ENCODE data around the gene CPSF3.

CPSF3 gene

DNA sequence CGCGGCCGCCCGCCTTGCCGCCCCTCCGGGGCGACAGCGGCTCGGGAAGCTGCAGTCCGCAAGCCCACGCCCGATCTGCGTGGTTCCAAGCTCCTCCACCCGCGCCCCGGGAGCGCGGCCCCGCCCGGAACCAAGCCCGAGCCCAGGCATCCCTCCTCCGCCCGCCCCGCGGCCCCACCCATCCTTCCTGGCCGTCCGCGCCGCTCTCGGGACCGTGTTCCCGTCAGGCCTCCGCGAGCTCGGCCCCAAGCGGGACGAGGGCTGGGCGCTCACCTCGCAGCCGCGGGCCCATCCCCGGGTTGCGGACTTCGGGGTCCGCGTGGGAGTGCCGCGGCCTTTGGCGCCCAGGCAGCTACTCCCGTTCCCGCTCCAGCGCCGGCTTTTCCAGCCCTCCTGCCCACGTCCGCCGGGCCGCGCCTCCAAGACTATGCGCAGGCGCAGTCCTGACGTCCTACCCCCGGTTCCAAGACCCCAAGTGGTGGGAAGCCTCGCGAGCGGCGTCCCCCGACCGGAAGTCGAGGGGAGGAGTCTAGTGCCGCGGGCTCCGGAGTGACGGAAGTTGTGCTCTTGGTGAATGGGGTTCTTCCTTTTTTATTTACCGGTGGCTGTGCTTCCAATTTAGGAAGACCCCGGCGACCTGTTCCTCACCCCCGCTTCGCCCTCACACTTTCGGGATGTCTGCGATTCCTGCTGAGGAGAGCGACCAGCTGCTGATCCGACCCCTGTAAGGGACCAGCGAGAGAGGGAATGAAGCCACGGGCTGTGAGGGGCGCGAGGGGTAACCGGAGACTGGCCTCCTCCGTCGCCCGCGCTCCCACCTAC is at the start of gene CPSF3, which contains the start of gene ITGB1BP1 (continued):
- TF ChIP-seq ZNF121 (tag by site-specific recombination; IDR thresholded peaks at IDR 0.05) (0 out of 2 replicates have a peak, but pooled peaks have one; percentile 41), ZNF558 (tag by site-specific recombination; IDR thresholded peaks at IDR 0.05) (no peak), ZNF830 (tag by site-specific recombination; IDR thresholded peaks at IDR 0.05; ENCODE audit: low read depth) (no peak), ZIC2 (tag by site-specific recombination; IDR thresholded peaks at IDR 0.05) (no peak; the same call in 1 of the 2 replicates), ZNF354C (tag by site-specific recombination; IDR thresholded peaks at IDR 0.05; ENCODE audit: borderline replicate concordance, low read depth) (no peak), ZSCAN23 (tag by site-specific recombination; IDR thresholded peaks at IDR 0.05) (no peak), ZFP37 (tag by site-specific recombination; IDR thresholded peaks at IDR 0.05) (no peak), TCF7L2 (IDR thresholded peaks at IDR 0.05; ENCODE audit: borderline replicate concordance, low read depth, low read length) (no peak), KLF8 (tag by site-specific recombination; IDR thresholded peaks at IDR 0.05) (peak; percentile 98), REPIN1 (tag by site-specific recombination; IDR thresholded peaks at IDR 0.05; ENCODE audit: low read depth) (no peak), SCRT1 (tag by site-specific recombination; IDR thresholded peaks at IDR 0.05; ENCODE audit: borderline replicate concordance) (no peak), ZNF184 (tag by site-specific recombination; IDR thresholded peaks at IDR 0.05) (no peak), ZNF654 (tag by site-specific recombination; IDR thresholded peaks at IDR 0.05; ENCODE audit: low read depth) (no peak), GLI4 (tag by site-specific recombination; IDR thresholded peaks at IDR 0.05) (no peak), ZNF292 (tag by site-specific recombination; IDR thresholded peaks at IDR 0.05; ENCODE audit: borderline replicate concordance, low read depth) (no peak), ZNF629 (tag by site-specific recombination; IDR thresholded peaks at IDR 0.05) (peak; percentile 67; the same call in 1 of the 2 replicates), TRIM28 (IDR thresholded peaks at IDR 0.05; ENCODE audit: borderline replicate concordance, low read length) (no peak), YY2 (tag by site-specific recombination; IDR thresholded peaks at IDR 0.05) (peak; percentile 33; the same call in 1 of the 2 replicates), BCL11B (tag by site-specific recombination; IDR thresholded peaks at IDR 0.05; ENCODE audit: low read depth) (no peak), ZNF433 (tag by site-specific recombination; IDR thresholded peaks at IDR 0.05; ENCODE audit: low read depth) (no peak), ZNF837 (tag by site-specific recombination; IDR thresholded peaks at IDR 0.05) (no peak)
- TF ChIP-seq, protein P1, sequence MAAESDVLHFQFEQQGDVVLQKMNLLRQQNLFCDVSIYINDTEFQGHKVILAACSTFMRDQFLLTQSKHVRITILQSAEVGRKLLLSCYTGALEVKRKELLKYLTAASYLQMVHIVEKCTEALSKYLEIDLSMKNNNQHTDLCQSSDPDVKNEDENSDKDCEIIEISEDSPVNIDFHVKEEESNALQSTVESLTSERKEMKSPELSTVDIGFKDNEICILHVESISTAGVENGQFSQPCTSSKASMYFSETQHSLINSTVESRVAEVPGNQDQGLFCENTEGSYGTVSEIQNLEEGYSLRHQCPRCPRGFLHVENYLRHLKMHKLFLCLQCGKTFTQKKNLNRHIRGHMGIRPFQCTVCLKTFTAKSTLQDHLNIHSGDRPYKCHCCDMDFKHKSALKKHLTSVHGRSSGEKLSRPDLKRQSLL (tag by site-specific recombination; IDR thresholded peaks at IDR 0.05), result peak; percentile 38; the same call in 1 of the 2 replicates
- TF ChIP-seq, protein P2, sequence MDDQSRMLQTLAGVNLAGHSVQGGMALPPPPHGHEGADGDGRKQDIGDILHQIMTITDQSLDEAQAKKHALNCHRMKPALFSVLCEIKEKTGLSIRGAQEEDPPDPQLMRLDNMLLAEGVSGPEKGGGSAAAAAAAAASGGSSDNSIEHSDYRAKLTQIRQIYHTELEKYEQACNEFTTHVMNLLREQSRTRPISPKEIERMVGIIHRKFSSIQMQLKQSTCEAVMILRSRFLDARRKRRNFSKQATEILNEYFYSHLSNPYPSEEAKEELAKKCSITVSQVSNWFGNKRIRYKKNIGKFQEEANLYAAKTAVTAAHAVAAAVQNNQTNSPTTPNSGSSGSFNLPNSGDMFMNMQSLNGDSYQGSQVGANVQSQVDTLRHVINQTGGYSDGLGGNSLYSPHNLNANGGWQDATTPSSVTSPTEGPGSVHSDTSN (CRISPR knock-in tag; IDR thresholded peaks at IDR 0.05), result 0 out of 2 replicates have a peak, but pooled peaks have one; percentile 35
- TF ChIP-seq, protein P3, sequence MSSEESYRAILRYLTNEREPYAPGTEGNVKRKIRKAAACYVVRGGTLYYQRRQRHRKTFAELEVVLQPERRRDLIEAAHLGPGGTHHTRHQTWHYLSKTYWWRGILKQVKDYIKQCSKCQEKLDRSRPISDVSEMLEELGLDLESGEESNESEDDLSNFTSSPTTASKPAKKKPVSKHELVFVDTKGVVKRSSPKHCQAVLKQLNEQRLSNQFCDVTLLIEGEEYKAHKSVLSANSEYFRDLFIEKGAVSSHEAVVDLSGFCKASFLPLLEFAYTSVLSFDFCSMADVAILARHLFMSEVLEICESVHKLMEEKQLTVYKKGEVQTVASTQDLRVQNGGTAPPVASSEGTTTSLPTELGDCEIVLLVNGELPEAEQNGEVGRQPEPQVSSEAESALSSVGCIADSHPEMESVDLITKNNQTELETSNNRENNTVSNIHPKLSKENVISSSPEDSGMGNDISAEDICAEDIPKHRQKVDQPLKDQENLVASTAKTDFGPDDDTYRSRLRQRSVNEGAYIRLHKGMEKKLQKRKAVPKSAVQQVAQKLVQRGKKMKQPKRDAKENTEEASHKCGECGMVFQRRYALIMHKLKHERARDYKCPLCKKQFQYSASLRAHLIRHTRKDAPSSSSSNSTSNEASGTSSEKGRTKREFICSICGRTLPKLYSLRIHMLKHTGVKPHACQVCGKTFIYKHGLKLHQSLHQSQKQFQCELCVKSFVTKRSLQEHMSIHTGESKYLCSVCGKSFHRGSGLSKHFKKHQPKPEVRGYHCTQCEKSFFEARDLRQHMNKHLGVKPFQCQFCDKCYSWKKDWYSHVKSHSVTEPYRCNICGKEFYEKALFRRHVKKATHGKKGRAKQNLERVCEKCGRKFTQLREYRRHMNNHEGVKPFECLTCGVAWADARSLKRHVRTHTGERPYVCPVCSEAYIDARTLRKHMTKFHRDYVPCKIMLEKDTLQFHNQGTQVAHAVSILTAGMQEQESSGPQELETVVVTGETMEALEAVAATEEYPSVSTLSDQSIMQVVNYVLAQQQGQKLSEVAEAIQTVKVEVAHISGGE (tag by site-specific recombination; conservative IDR thresholded peaks at IDR 0.05; ENCODE audit: low read depth), result peak; percentile 97
- TF ChIP-seq, protein P4, sequence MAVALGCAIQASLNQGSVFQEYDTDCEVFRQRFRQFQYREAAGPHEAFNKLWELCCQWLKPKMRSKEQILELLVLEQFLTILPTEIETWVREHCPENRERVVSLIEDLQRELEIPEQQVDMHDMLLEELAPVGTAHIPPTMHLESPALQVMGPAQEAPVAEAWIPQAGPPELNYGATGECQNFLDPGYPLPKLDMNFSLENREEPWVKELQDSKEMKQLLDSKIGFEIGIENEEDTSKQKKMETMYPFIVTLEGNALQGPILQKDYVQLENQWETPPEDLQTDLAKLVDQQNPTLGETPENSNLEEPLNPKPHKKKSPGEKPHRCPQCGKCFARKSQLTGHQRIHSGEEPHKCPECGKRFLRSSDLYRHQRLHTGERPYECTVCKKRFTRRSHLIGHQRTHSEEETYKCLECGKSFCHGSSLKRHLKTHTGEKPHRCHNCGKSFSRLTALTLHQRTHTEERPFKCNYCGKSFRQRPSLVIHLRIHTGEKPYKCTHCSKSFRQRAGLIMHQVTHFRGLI (tag by site-specific recombination; IDR thresholded peaks at IDR 0.05), result peak; percentile 77; the same call in 1 of the 2 replicates
- TF ChIP-seq, protein P5, sequence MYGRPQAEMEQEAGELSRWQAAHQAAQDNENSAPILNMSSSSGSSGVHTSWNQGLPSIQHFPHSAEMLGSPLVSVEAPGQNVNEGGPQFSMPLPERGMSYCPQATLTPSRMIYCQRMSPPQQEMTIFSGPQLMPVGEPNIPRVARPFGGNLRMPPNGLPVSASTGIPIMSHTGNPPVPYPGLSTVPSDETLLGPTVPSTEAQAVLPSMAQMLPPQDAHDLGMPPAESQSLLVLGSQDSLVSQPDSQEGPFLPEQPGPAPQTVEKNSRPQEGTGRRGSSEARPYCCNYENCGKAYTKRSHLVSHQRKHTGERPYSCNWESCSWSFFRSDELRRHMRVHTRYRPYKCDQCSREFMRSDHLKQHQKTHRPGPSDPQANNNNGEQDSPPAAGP (tag by site-specific recombination; IDR thresholded peaks at IDR 0.05), result peak; percentile 70
